Cerebellar nuclear complex (tissue), 1 donor: ENCODE data around the gene ATXN1.

Experiments
- DNase-seq, 2 experiments: peaks; one replicate each; lab custom pipeline; 2025; lab: John Stamatoyannopoulos, UW

Gene ATXN1

GRCh38 chr6:16743664-16744210, 17.5 kb downstream of the ATXN1 start:
- no peak for DNase-seq

- no peak for DNase-seq
These were observed 19.1 kb downstream of the ATXN1 start for GRCh38 chr6:16742116-16742515.

GRCh38 chr6:16741112-16742016, 19.9 kb downstream of the ATXN1 start:
- DNase-seq, result no peak

GRCh38 chr6:16740097-16740496, 21.2 kb downstream of the ATXN1 start:
- DNase-seq, result no peak

- DNase-seq, result no peak
These were observed 21.9 kb downstream of the ATXN1 start for GRCh38 chr6:16739329-16739801.

- no peak for DNase-seq
These were observed 23.3 kb downstream of the ATXN1 start for GRCh38 chr6:16737925-16738324.

- DNase-seq, result no peak
These were observed 24.1 kb downstream of the ATXN1 start for GRCh38 chr6:16736856-16737775.

- DNase-seq, result no peak
These were observed 26.2 kb downstream of the ATXN1 start for GRCh38 chr6:16735014-16735413.

- DNase-seq, result no peak
These were observed 28.2 kb downstream of the ATXN1 start for GRCh38 chr6:16733085-16733484.

- DNase-seq, result no peak
These were observed 29.7 kb downstream of the ATXN1 start for GRCh38 chr6:16731478-16732051.

GRCh38 chr6:16730738-16731477, 30.4 kb downstream of the ATXN1 start:
- DNase-seq, result no peak

- no peak for DNase-seq
These were observed 31.5 kb downstream of the ATXN1 start for GRCh38 chr6:16729744-16730143.

- no peak for DNase-seq
These were observed 32.0 kb downstream of the ATXN1 start for GRCh38 chr6:16729183-16729691.

GRCh38 chr6:16728513-16729182, 32.6 kb downstream of the ATXN1 start:
- no peak for DNase-seq

- no peak for DNase-seq
These were observed 33.3 kb downstream of the ATXN1 start for GRCh38 chr6:16727996-16728395.

- no peak for DNase-seq
These were observed 36.0 kb downstream of the ATXN1 start for GRCh38 chr6:16725145-16725864.

GRCh38 chr6:16723826-16724225, 37.4 kb downstream of the ATXN1 start:
- DNase-seq, result no peak

- DNase-seq, result no peak
These were observed 37.9 kb downstream of the ATXN1 start for GRCh38 chr6:16723402-16723801.

- no peak for DNase-seq
These were observed 38.6 kb downstream of the ATXN1 start for GRCh38 chr6:16722630-16723029.

GRCh38 chr6:16721977-16722376, 39.3 kb downstream of the ATXN1 start:
- no peak for DNase-seq
